GM10266 (cell line): ENCODE results near the gene CAMSAP1.
A peak's percentile ranks its signal among the peaks of the same experiment; 100 is the strongest.

Experiments
- DNase-seq: peaks from one replicate; pipeline ENCODE4 v3.0.0; 2012; ENCODE audit errors: extremely low spot score
- TF ChIP-seq, protein P1 (sequence below): IDR thresholded peaks from 2 replicates; pipeline ENCODE4 v1.5.1; 2012; ENCODE audit warnings: mild to moderate bottlenecking, low read depth; ENCODE audit not compliant: control insufficient read depth, insufficient read depth; ENCODE audit errors: missing control alignments

Gene CAMSAP1

DNA sequence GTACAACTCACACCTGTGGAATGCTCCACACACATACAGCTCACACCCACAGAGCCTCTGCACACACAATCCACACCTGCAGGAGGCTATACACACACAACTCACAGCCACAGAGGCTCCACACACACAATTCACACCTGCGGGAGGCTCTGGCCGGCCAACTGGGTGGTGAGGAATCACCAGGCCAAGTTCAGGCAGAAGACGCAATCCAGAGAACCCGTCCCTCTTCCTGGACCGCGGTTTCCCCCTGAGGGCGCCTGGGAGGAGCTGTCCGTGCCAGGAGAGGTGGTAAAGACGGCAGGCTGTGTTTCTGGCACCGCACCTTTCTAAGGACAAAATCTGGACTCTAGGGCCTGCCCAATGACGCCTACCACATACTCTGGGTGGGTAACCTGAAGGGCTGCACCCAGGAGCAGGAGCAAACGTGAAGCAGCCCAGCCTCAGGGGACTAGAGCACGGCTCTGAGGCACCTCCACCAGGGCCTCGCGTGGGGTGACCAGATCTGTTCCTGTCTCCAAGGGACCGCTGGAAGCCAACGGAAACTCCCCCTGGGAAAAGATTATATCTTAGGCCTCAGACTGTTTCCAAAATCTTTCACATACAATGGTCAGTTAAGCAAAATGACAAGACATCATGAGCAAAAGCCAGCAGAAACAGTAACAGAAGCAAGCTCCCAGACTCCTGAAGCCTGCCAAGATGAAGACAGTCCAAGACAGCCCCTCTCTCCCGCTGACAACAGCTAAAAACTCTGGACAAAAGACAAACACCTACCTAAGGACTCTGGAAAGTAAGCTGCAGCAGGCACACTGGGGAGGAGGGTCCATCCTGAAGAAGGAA, 16.9 kb downstream of the CAMSAP1 start:
- DNase-seq, result no peak
- TF ChIP-seq, protein P1, sequence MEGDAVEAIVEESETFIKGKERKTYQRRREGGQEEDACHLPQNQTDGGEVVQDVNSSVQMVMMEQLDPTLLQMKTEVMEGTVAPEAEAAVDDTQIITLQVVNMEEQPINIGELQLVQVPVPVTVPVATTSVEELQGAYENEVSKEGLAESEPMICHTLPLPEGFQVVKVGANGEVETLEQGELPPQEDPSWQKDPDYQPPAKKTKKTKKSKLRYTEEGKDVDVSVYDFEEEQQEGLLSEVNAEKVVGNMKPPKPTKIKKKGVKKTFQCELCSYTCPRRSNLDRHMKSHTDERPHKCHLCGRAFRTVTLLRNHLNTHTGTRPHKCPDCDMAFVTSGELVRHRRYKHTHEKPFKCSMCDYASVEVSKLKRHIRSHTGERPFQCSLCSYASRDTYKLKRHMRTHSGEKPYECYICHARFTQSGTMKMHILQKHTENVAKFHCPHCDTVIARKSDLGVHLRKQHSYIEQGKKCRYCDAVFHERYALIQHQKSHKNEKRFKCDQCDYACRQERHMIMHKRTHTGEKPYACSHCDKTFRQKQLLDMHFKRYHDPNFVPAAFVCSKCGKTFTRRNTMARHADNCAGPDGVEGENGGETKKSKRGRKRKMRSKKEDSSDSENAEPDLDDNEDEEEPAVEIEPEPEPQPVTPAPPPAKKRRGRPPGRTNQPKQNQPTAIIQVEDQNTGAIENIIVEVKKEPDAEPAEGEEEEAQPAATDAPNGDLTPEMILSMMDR, result no peak

DNA sequence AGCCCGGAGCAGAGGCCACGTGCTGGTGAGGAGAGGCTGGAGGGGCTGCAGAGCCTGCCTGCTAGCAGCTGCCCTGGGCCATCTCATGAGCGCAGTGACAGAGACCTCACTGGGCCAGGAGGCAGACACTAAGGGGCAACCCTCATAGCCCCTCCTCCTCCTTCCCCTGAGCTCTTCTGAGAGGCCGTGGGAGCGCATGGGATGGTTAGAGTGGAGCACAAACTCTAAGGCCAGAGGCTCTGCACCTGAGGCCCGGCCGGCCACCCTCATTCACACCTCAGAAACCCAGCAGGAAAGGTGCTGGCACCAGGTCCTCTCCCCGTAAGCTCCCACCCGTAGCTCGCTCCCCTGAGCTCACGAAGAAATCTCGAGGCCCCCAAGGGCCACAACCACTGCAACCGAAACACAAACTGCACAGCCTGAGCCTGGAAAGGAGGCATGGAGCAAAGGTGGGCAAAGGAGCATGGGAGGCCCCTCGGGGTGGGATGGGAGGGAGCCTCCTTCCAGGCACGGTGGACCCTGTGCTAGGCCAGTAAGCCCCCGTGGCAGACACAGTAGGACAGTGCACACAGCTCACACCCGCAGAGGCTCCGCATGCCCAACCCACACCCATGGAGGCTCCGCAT, 17.7 kb downstream of the CAMSAP1 start:
- TF ChIP-seq, protein P1, result no peak
- DNase-seq, result no peak

DNA sequence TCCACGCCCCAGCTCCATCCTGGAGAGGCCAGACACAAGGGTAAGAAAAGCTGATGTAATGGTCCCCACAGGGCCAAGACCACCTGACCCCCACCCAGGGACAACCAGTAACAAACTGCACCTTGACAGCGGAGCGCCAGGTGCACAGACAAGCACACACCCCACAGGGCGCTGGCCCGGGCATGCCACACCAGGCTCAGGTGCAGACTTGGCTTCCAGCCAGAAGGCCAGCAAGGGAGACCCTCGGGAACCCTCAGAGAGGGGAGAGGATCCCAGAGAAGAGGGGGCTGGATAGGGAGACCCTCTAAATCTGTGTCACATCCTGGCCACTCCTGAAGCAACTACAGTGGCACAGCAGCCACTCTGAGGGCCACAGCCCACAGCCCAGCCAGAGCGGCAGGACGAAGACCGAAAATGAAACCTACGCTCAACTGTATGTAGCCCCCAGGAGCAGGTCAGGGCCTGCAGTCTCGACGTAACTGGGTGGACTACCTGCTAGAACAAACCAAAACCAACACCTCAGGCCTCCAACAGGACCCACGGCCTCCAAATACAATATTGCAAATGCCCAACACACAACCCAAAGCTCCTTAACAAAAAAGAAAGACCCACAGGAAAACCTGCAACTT, 18.5 kb downstream of the CAMSAP1 start:
- TF ChIP-seq, protein P1, result no peak
- no peak for DNase-seq

DNA sequence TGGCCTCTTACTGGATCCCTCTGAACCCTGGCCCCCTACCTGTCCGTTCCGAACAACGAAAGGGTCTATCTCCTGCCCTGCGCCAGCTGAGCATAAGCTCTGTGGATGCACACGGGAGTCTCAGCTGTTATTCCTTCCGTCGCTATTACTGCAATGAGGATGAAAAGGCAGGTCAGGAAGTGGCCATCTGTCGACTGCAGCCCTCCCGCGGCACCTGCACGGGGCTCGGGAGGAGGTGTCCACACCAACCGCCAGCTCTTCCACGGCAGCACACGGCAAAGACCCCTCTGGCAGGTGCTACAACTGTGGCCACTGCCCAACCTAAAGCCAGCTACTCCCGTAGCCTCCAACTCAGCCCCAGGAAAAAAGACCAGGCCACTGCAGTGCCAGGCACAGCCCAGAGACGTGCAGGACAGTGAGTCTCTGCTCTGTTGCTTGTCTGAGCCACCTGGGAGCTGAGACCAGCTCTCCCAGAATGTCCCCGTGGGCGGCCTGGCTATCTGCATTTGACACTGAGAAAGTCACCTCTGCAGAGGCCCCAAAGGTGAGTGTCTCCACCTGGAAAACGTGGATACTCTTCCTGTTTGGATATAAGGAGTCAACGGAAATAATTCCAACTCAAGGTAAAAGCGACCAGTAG, 19.1 kb downstream of the CAMSAP1 start:
- TF ChIP-seq, protein P1, result no peak
- no peak for DNase-seq

DNA sequence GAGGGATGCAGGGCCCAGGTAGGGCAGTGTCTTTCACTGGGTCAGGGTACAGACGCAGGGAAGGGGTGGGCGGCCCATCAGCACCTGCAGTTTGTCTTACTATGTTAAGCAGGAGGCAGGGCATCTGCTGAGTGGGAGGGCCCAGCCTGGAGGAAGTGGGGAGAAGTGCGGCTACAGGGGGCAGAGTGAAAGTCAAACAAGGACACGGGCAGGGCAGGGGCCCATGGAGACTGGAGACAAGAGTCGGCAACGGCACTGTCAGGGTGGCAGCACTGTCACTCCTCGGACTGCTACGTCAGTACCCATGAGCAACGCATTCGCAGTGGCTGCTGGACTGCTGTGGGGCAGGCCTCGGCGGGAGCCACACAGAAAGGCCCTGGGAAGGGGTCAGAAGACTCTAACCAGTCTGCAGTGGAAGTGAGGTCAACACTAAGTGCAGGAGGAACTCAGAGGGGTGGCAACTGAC, 19.7 kb downstream of the CAMSAP1 start:
- TF ChIP-seq, protein P1, result no peak
- peak; percentile 63 for DNase-seq

DNA sequence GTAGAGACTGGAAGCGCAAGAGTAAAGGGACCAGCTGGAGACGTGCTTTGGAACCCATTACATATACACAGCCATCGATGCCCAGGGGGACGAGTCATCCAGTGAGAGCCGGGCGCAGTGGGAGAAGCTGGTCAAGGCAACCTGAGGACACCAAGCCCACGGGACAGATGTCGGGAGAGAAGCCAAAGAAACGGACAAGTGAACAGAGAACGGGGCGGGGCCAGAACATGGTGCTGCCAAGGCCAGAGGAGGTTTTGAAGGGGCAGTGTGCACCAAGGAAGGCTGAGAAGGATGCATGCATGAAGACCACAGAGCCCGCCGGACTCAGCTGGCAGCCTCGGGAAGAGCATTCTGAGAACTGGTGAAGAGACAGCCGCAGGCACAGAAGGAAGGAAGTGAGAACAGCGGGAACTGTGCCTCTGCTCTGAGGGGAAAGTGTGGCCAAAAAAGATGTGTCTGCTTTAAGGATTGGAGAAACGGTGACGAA, 20.3 kb downstream of the CAMSAP1 start:
- no peak for DNase-seq
- TF ChIP-seq, protein P1, result no peak
